Measurements from ENCODE around the gene NDUFB2.

DNA sequence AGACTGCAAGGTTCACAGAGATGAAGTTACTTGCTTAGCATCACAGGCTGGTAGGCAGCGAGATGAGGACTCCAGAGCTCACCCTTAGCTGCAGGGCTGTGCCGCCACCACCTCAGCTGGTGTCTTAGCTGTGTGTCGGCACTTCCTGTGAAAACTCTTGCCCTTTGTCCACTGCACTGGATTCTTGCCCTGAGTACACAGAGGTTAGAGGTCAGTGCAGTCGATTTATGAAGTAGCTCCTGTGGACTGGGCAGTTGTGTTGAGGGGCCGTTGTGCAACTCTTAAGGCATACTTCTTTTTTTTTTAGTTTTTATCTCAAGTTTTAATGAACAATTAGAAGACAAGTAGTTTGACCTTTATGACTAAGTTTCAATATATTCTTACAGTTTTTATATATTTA is 10.6 kb downstream of the NDUFB2 start:
- no peak for TF ChIP-seq EZH2 (IDR thresholded peaks at IDR 0.05; ENCODE audit: borderline replicate concordance, insufficient read depth, low read length, poor library complexity, severe bottlenecking)
- TF ChIP-seq, protein P1, sequence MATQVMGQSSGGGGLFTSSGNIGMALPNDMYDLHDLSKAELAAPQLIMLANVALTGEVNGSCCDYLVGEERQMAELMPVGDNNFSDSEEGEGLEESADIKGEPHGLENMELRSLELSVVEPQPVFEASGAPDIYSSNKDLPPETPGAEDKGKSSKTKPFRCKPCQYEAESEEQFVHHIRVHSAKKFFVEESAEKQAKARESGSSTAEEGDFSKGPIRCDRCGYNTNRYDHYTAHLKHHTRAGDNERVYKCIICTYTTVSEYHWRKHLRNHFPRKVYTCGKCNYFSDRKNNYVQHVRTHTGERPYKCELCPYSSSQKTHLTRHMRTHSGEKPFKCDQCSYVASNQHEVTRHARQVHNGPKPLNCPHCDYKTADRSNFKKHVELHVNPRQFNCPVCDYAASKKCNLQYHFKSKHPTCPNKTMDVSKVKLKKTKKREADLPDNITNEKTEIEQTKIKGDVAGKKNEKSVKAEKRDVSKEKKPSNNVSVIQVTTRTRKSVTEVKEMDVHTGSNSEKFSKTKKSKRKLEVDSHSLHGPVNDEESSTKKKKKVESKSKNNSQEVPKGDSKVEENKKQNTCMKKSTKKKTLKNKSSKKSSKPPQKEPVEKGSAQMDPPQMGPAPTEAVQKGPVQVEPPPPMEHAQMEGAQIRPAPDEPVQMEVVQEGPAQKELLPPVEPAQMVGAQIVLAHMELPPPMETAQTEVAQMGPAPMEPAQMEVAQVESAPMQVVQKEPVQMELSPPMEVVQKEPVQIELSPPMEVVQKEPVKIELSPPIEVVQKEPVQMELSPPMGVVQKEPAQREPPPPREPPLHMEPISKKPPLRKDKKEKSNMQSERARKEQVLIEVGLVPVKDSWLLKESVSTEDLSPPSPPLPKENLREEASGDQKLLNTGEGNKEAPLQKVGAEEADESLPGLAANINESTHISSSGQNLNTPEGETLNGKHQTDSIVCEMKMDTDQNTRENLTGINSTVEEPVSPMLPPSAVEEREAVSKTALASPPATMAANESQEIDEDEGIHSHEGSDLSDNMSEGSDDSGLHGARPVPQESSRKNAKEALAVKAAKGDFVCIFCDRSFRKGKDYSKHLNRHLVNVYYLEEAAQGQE (IDR thresholded peaks at IDR 0.05; ENCODE audit: borderline replicate concordance), result no peak

Data from neural cell (in vitro differentiated cells).